Measurements from ENCODE around the gene WWOX. TPM values are rescaled to one million over a fixed set of nuclear protein-coding genes. Genes with fewer than 3 reads are reported as not detected.

Gene WWOX
- total RNA-seq, 1 donor from 2014 or later, result 18.6 TPM

DNA sequence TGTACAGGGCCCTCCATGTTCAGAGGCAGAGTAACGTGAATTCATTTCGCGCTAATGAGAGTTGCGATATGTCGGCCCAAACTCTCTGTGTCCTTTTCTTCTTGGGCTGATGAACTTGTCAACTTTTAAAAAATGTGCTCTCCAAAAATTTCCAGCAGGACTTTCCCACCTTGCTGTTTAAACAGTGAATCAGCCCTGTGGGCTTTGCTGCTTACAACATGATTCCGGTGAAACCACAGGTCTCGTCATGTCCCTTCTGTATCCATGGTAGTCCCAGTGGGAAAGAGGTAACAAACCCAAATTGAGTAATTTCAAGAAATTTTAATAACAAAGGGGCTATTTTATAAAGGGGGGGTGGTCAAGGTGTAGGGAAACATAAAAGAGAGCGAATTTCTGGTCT, 888.2 kb downstream of the WWOX start:
- Mint-ChIP-seq H3K36me3 (ENCODE audit: low read depth, unreplicated experiment) (no peaks in the 10 kb centered on the region), H3K9me3 (ENCODE audit: unreplicated experiment) (no peaks in the 10 kb centered on the region), H3K27ac (ENCODE audit: unreplicated experiment) (no peak overlapping the region), H3K4me1 (ENCODE audit: unreplicated experiment) (peaks cover 9% of the 10 kb centered on the region), H3K4me3 (ENCODE audit: unreplicated experiment) (no peak overlapping the region), H3K27me3 (ENCODE audit: unreplicated experiment) (peaks cover 1% of the 10 kb centered on the region)
- TF ChIP-seq CTCF (IDR thresholded peaks at IDR 0.05; ENCODE audit: unreplicated experiment), result no peak
- DNase-seq (ENCODE audit: low spot score), result no peak

DNA sequence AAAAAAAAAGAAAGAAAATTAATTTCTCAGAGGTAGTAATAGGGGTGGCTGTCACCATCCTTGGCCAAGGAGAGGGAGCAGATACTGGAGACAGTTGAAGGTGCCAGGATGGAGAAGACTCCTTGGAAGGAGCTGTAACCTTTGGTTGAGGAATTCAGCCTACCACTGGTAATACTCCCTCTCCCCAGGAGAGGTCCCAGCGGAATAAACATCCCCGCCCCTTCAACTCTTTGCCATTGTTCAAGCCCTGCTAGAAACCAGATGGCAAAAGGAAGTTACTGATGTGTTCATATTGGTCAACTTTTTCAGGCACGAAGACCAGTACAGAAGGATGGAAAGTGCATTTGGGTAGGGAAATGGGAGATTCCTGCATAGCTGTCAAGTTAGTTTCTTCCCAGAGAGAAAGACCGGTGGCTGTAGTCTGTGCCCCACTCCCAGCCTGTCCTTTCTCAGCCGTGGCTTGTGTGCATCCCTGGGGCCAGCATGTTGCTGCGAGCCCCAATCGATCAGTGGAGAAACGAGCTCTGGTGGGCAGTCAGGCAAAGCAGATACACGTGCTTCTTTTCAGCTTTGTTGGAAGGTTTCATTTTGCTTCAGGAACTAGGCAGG, 889.0 kb downstream of the WWOX start:
- peak; percentile 18 for DNase-seq (ENCODE audit: low spot score)
- no peak overlapping the region for H3K4me3 Mint-ChIP-seq (ENCODE audit: unreplicated experiment)
- H3K36me3 Mint-ChIP-seq (ENCODE audit: low read depth, unreplicated experiment), result no peaks in the 10 kb centered on the region
- no peaks in the 10 kb centered on the region for H3K9me3 Mint-ChIP-seq (ENCODE audit: unreplicated experiment)
- peaks cover 1% of the 10 kb centered on the region for H3K27me3 Mint-ChIP-seq (ENCODE audit: unreplicated experiment)
- peaks cover 9% of the 10 kb centered on the region for H3K4me1 Mint-ChIP-seq (ENCODE audit: unreplicated experiment)
- peak; percentile 25 for TF ChIP-seq CTCF (IDR thresholded peaks at IDR 0.05; ENCODE audit: unreplicated experiment)
- no peak overlapping the region for H3K27ac Mint-ChIP-seq (ENCODE audit: unreplicated experiment)

GRCh38 chr16:78990309-78990701, 890.9 kb downstream of the WWOX start:
- no peaks in the 10 kb centered on the region for H3K36me3 Mint-ChIP-seq (ENCODE audit: low read depth, unreplicated experiment)
- no peak for TF ChIP-seq CTCF (IDR thresholded peaks at IDR 0.05; ENCODE audit: unreplicated experiment)
- H3K4me1 Mint-ChIP-seq (ENCODE audit: unreplicated experiment), result peaks cover 9% of the 10 kb centered on the region
- H3K27me3 Mint-ChIP-seq (ENCODE audit: unreplicated experiment), result peaks cover 1% of the 10 kb centered on the region
- no peak overlapping the region for H3K27ac Mint-ChIP-seq (ENCODE audit: unreplicated experiment)
- no peak overlapping the region for H3K4me3 Mint-ChIP-seq (ENCODE audit: unreplicated experiment)
- no peak for DNase-seq (ENCODE audit: low spot score)
- H3K9me3 Mint-ChIP-seq (ENCODE audit: unreplicated experiment), result no peaks in the 10 kb centered on the region

DNA sequence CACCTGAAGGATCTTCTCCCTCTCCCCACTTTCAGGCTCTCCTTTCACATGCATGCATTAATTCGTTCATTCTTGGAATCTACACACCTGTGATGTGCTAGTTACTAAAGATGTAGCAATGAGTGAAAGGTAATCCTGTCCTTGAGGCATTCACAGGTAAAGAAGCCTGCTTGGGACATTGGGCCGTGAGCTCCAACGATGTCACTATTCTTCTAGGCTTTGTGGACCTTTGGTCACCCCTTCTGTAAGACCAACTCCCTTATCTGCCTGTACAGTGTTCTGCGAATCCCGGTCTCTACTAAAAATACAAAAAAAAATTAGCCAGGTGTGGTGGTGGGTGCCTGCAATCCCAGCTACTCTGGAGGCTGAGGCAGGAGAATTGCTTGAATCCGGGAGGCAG, 892.5 kb downstream of the WWOX start:
- no peaks in the 10 kb centered on the region for H3K36me3 Mint-ChIP-seq (ENCODE audit: low read depth, unreplicated experiment)
- H3K27me3 Mint-ChIP-seq (ENCODE audit: unreplicated experiment), result peaks cover 1% of the 10 kb centered on the region
- H3K27ac Mint-ChIP-seq (ENCODE audit: unreplicated experiment), result no peak overlapping the region
- H3K9me3 Mint-ChIP-seq (ENCODE audit: unreplicated experiment), result no peaks in the 10 kb centered on the region
- H3K4me3 Mint-ChIP-seq (ENCODE audit: unreplicated experiment), result no peak overlapping the region
- no peak for DNase-seq (ENCODE audit: low spot score)
- no peak for TF ChIP-seq CTCF (IDR thresholded peaks at IDR 0.05; ENCODE audit: unreplicated experiment)
- H3K4me1 Mint-ChIP-seq (ENCODE audit: unreplicated experiment), result peaks cover 9% of the 10 kb centered on the region

DNA sequence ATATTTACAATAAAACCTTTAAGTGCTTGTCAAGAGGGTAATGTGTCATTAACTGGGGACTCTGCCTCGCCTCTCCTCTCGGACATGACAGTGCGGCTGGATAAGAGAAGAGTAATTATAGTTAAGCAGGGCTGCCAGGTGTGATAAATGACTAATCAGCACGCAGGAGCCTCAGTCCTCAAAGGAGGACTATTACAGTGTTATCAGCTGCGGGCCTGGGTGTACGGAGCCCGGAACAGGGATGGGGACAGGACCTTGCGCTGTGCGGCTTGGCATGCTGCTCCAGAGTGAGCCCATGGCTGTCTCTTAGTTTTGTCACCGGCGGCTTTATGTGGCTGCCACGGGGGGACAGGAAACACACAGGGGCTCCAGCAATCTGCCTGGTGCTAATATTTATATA, 893.9 kb downstream of the WWOX start:
- H3K27ac Mint-ChIP-seq (ENCODE audit: unreplicated experiment), result no peak overlapping the region
- no peaks in the 10 kb centered on the region for H3K9me3 Mint-ChIP-seq (ENCODE audit: unreplicated experiment)
- H3K4me3 Mint-ChIP-seq (ENCODE audit: unreplicated experiment), result no peak overlapping the region
- no peak for DNase-seq (ENCODE audit: low spot score)
- peaks cover 9% of the 10 kb centered on the region for H3K4me1 Mint-ChIP-seq (ENCODE audit: unreplicated experiment)
- H3K36me3 Mint-ChIP-seq (ENCODE audit: low read depth, unreplicated experiment), result no peaks in the 10 kb centered on the region
- peaks cover 1% of the 10 kb centered on the region for H3K27me3 Mint-ChIP-seq (ENCODE audit: unreplicated experiment)
- no peak for TF ChIP-seq CTCF (IDR thresholded peaks at IDR 0.05; ENCODE audit: unreplicated experiment)
